Measurements from ENCODE around the gene MRGPRF.

DNA sequence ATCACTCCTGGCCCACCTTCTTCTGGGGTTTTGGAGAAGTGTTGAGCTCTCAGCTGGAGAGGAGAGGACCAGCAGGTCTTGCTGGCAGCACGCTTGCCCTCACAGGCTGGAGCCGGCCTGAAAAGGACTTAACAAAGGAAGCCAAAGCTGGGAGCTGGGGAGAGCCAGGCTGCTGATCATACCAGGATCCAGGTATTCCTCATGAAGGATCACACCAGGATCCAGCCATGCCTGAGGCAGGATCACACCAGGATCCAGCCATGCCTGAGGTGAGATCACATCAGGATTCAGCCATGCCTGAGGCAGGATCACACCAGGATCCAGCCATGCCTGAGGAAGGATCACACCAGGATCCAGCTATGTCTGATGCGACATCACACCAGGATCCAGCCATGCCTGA lies 49.3 kb downstream of the MRGPRF start:
- TF ChIP-seq, protein P1, sequence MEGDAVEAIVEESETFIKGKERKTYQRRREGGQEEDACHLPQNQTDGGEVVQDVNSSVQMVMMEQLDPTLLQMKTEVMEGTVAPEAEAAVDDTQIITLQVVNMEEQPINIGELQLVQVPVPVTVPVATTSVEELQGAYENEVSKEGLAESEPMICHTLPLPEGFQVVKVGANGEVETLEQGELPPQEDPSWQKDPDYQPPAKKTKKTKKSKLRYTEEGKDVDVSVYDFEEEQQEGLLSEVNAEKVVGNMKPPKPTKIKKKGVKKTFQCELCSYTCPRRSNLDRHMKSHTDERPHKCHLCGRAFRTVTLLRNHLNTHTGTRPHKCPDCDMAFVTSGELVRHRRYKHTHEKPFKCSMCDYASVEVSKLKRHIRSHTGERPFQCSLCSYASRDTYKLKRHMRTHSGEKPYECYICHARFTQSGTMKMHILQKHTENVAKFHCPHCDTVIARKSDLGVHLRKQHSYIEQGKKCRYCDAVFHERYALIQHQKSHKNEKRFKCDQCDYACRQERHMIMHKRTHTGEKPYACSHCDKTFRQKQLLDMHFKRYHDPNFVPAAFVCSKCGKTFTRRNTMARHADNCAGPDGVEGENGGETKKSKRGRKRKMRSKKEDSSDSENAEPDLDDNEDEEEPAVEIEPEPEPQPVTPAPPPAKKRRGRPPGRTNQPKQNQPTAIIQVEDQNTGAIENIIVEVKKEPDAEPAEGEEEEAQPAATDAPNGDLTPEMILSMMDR (IDR thresholded peaks at IDR 0.05): no peak
- no peak for TF ChIP-seq POLR2A (IDR thresholded peaks at IDR 0.05)

All from body of pancreas (tissue), 4 donors.